ENCODE measurements around the gene LILRB1. TPM values are rescaled to one million over a fixed set of nuclear protein-coding genes. Genes with fewer than 3 reads are reported as not detected.
"Not testable (repeated sequence)": the region's sequence is repeated elsewhere in the genome, so short reads cannot be mapped to it uniquely, and the experiment has no call there.

LILRB1 gene
- total and polyA plus RNA-seq, 5 donors from 2014 or later, result 0.10 to 0.14 TPM; not detected in 3

- H3K27me3 Mint-ChIP-seq, result peaks cover 9% of the 10 kb centered on the region
- peaks cover 0 to 2% (median 0%) of the 10 kb centered on the region in 7 donors for H3K9me3 Mint-ChIP-seq
- H3K4me3 Mint-ChIP-seq, result no peak overlapping the region
- peaks cover 0 to 5% (median 0%) of the 10 kb centered on the region in 4 donors for H3K4me1 Mint-ChIP-seq
- DNase-seq (no peak), ATAC-seq (ENCODE audit: low read depth in 2 of 2) (no peak)
- Histone ChIP-seq H3K9me3 (ENCODE audit: control insufficient read depth in 2 of 2, low read length in 2 of 2) (no peaks in the 10 kb centered on the region), H3K4me1 (ENCODE audit: control insufficient read depth, insufficient read depth, low read length, poor library complexity, severe bottlenecking) (no peaks in the 10 kb centered on the region), H3K27me3 (ENCODE audit: control insufficient read depth, insufficient read depth, low read length) (no peaks in the 10 kb centered on the region), H3K36me3 (ENCODE audit: control insufficient read depth, insufficient read depth, low read length) (no peaks in the 10 kb centered on the region), H3K4me3 (ENCODE audit: low read depth, low read length) (no peak overlapping the region), H3K27ac (ENCODE audit: insufficient read depth, low read length, poor library complexity, severe bottlenecking) (no peak overlapping the region)
- no peak overlapping the region for H3K27ac Mint-ChIP-seq
- H3K36me3 Mint-ChIP-seq, result no peaks in the 10 kb centered on the region
Measured at GRCh38 chr19:54677217-54677616, 46.9 kb downstream of the LILRB1 start.

DNA sequence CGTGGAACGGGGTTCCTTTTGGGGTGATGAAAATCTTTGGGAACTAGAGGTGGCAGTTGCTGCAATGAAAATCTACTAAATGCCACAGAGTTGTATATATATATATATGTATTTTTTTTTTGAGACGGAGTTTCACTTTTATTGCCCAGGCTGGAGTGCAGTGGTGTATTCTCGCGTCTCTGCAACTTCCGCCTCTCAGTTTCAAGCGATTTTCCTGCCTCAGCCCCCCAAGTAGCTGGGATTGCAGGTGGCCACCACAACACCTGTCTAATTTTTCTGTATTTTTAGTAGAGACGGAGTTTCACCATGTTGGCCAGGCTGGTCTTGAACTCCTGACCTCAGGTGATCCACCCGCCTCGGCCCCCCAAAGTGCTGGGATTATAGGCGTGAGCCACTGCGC is 51.3 kb downstream of the LILRB1 start:
- ATAC-seq (ENCODE audit: low read depth in 2 of 2); H3K4me1 Mint-ChIP-seq; H3K9me3 ChIP-seq (ENCODE audit: control insufficient read depth in 2 of 2, low read length in 2 of 2); H3K36me3 ChIP-seq (ENCODE audit: control insufficient read depth, insufficient read depth, low read length); H3K4me1 ChIP-seq (ENCODE audit: control insufficient read depth, insufficient read depth, low read length, poor library complexity, severe bottlenecking); H3K27ac Mint-ChIP-seq; H3K4me3 ChIP-seq (ENCODE audit: low read depth, low read length); DNase-seq; H3K9me3 Mint-ChIP-seq; H3K27me3 ChIP-seq (ENCODE audit: control insufficient read depth, insufficient read depth, low read length); H3K27ac ChIP-seq (ENCODE audit: insufficient read depth, low read length, poor library complexity, severe bottlenecking); H3K36me3 Mint-ChIP-seq; H3K4me3 Mint-ChIP-seq; H3K27me3 Mint-ChIP-seq: not testable (repeated sequence)

DNA sequence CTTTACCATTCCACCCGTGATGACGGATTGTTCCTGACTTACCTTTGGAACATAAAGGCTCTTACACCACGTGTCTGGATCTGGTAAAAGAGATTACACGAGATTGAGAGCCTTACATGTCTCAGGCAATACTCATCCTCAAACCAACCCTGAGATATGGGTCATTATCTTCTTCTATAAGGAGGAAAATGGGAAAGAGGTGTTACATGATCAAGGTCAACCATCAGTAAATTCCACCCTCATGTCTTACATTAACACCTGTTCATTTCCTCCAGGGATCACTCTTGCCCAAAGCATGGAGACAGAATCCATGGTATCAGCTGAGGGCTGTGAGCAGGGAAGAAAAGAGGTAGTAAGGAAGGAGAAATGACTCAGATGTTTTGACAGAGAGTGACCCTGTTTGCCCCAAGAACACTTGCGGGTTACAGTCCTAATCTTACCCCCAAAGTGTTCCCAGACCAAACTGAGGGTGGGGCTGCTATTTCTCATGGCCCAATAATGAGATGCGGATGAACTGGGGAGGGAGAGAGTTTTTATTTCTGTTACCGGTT is 52.1 kb downstream of the LILRB1 start:
- Histone ChIP-seq H3K4me1 (ENCODE audit: control insufficient read depth, insufficient read depth, low read length, poor library complexity, severe bottlenecking) (no peaks in the 10 kb centered on the region), H3K27me3 (ENCODE audit: control insufficient read depth, insufficient read depth, low read length) (no peaks in the 10 kb centered on the region), H3K36me3 (ENCODE audit: control insufficient read depth, insufficient read depth, low read length) (no peaks in the 10 kb centered on the region), H3K4me3 (ENCODE audit: low read depth, low read length) (no peak overlapping the region), H3K27ac (ENCODE audit: insufficient read depth, low read length, poor library complexity, severe bottlenecking) (no peak overlapping the region), H3K9me3 (ENCODE audit: control insufficient read depth in 2 of 2, low read length in 2 of 2) (no peaks in the 10 kb centered on the region)
- peaks cover 6% of the 10 kb centered on the region for H3K27me3 Mint-ChIP-seq
- DNase-seq, result no peak
- no peaks in the 10 kb centered on the region for H3K36me3 Mint-ChIP-seq
- H3K9me3 Mint-ChIP-seq, result peaks cover 0 to 2% (median 0%) of the 10 kb centered on the region in 7 donors
- H3K4me1 Mint-ChIP-seq, result no peaks in the 10 kb centered on the region
- no peak overlapping the region for H3K4me3 Mint-ChIP-seq
- H3K27ac Mint-ChIP-seq, result no peak overlapping the region
- ATAC-seq (ENCODE audit: low read depth in 2 of 2), result no peak

GRCh38 chr19:54684527-54684926 is 54.2 kb downstream of the LILRB1 start:
- Histone ChIP-seq H3K27ac (ENCODE audit: insufficient read depth, low read length, poor library complexity, severe bottlenecking) (no peak overlapping the region), H3K4me1 (ENCODE audit: control insufficient read depth, insufficient read depth, low read length, poor library complexity, severe bottlenecking) (no peaks in the 10 kb centered on the region), H3K4me3 (ENCODE audit: low read depth, low read length) (no peak overlapping the region), H3K27me3 (ENCODE audit: control insufficient read depth, insufficient read depth, low read length) (peaks cover under 1% of the 10 kb centered on the region), H3K9me3 (ENCODE audit: control insufficient read depth in 2 of 2, low read length in 2 of 2) (no peaks in the 10 kb centered on the region), H3K36me3 (ENCODE audit: control insufficient read depth, insufficient read depth, low read length) (no peaks in the 10 kb centered on the region)
- Mint-ChIP-seq H3K4me1 (no peaks in the 10 kb centered on the region), H3K36me3 (no peaks in the 10 kb centered on the region), H3K9me3 (peaks cover 0 to 2% (median 0%) of the 10 kb centered on the region in 7 donors), H3K4me3 (no peak overlapping the region), H3K27me3 (peaks cover 10% of the 10 kb centered on the region), H3K27ac (no peak overlapping the region)
- DNase-seq (no peak), ATAC-seq (ENCODE audit: low read depth in 2 of 2) (no peak)

Other genes with a start within 250 kb of the LILRB1 start
- gene TTYH1, start 215.0 kb upstream of the LILRB1 start, total RNA-seq, result not detected
- gene TTYH1, start 215.0 kb upstream of the LILRB1 start, polyA plus RNA-seq, result under 1 TPM in 3 of 4 donors, not detected in 1; 0.17 to 1.00 (median 0.31) TPM
- gene LENG8, start 181.3 kb upstream of the LILRB1 start, total RNA-seq, result 558 TPM
- gene LENG8, start 181.3 kb upstream of the LILRB1 start, polyA plus RNA-seq, result 1 to 10 TPM; 3.9 to 8.6 (median 6.1) TPM
- 3.9 TPM for gene LENG9, start 166.7 kb upstream of the LILRB1 start, total RNA-seq
- under 1 TPM in 3 of 4 donors, not detected in 1; 0.21 to 0.73 (median 0.33) TPM for gene LENG9, start 166.7 kb upstream of the LILRB1 start, polyA plus RNA-seq
- gene CDC42EP5, start 157.2 kb upstream of the LILRB1 start, total RNA-seq, result not detected
- gene CDC42EP5, start 157.2 kb upstream of the LILRB1 start, polyA plus RNA-seq, result not detected
- 62.2 TPM for gene LAIR2, start 127.7 kb upstream of the LILRB1 start, total RNA-seq
- 100 to 1,000 TPM; 123 to 365 (median 158) TPM for gene LAIR2, start 127.7 kb upstream of the LILRB1 start, polyA plus RNA-seq
- not detected for gene LILRA2, start 56.7 kb upstream of the LILRB1 start, total RNA-seq
- gene LILRA2, start 56.7 kb upstream of the LILRB1 start, polyA plus RNA-seq, result under 1 TPM in 2 of 4 donors, not detected in 2; 0.18 to 0.64 TPM
- gene LILRA1, start 36.9 kb upstream of the LILRB1 start, total RNA-seq, result not detected
- gene LILRA1, start 36.9 kb upstream of the LILRB1 start, polyA plus RNA-seq, result under 1 TPM in 1 of 4 donors, not detected in 3; 0.10 TPM
- gene LILRB4, start 32.5 kb downstream of the LILRB1 start, total RNA-seq, result not detected
- not detected for gene LILRB4, start 32.5 kb downstream of the LILRB1 start, polyA plus RNA-seq
- gene KIR3DL3, start 94.0 kb downstream of the LILRB1 start, total RNA-seq, result not detected
- not detected for gene KIR3DL3, start 94.0 kb downstream of the LILRB1 start, polyA plus RNA-seq
- gene KIR2DL3, start 108.0 kb downstream of the LILRB1 start, total RNA-seq, result not detected
- gene KIR2DL3, start 108.0 kb downstream of the LILRB1 start, polyA plus RNA-seq, result not detected
- gene KIR2DL1, start 139.3 kb downstream of the LILRB1 start, total RNA-seq, result not detected
- gene KIR2DL1, start 139.3 kb downstream of the LILRB1 start, polyA plus RNA-seq, result under 1 TPM in 1 of 4 donors, not detected in 3; 0.10 TPM
- gene KIR2DL4, start 173.1 kb downstream of the LILRB1 start, total RNA-seq, result not detected
- gene KIR2DL4, start 173.1 kb downstream of the LILRB1 start, polyA plus RNA-seq, result not detected
- gene KIR3DL1, start 186.0 kb downstream of the LILRB1 start, total RNA-seq, result not detected
- under 1 TPM in 2 of 4 donors, not detected in 2; 0.12 to 0.15 TPM for gene KIR3DL1, start 186.0 kb downstream of the LILRB1 start, polyA plus RNA-seq
- gene KIR2DS4, start 202.2 kb downstream of the LILRB1 start, total RNA-seq, result not detected
- under 1 TPM in 1 of 4 donors, not detected in 3; 0.10 TPM for gene KIR2DS4, start 202.2 kb downstream of the LILRB1 start, polyA plus RNA-seq
- gene KIR3DL2, start 220.0 kb downstream of the LILRB1 start, total RNA-seq, result 0.74 TPM
- under 1 TPM; 0.25 to 0.94 (median 0.52) TPM for gene KIR3DL2, start 220.0 kb downstream of the LILRB1 start, polyA plus RNA-seq
- gene FCAR, start 243.8 kb downstream of the LILRB1 start, total RNA-seq, result not detected
- under 1 TPM in 1 of 4 donors, not detected in 3; 0.21 TPM for gene FCAR, start 243.8 kb downstream of the LILRB1 start, polyA plus RNA-seq